Astrocyte of the spinal cord (primary cell): ENCODE measurements around the gene PRCC.

Experiments used
- DNase-seq: peaks from one replicate; pipeline ENCODE4 v3.0.0; 2011; ENCODE audit warnings: low read depth, low spot score
- H3K4me3 ChIP-seq: 2 replicates; pipeline ENCODE4 v1.5.1; 2011; ENCODE audit warnings: low read depth, mild to moderate bottlenecking, low read length, moderate library complexity
- CTCF ChIP-seq: IDR thresholded peaks from 2 replicates; pipeline ENCODE4 v1.5.1; 2012; ENCODE audit warnings: low read depth, mild to moderate bottlenecking, low read length, inconsistent platforms
- in situ Hi-C: cut with HindIII; loops from 2 replicates; pipeline ENCODE4 v1.10.0; 2017; ENCODE audit warnings: low sequenced_read_pairs

The PRCC gene

GRCh38 chr1:156765666-156766065, 1.7 kb upstream of the PRCC start:
- in situ Hi-C loops, result no loop called here

GRCh38 chr1:156766298-156767100, 836 bp upstream of the PRCC start:
- H3K4me3 ChIP-seq, result peak overlapping the region; percentile 97
- no peak for TF ChIP-seq CTCF
- in situ Hi-C loops, result no loop called here
- DNase-seq, result no peak

More at GRCh38 chr1:156765666-156766065, 1.7 kb upstream of the PRCC start:
- no peak for TF ChIP-seq CTCF
- no peak for DNase-seq
- no peak overlapping the region for H3K4me3 ChIP-seq

- peak overlapping the region; percentile 97 for H3K4me3 ChIP-seq
- DNase-seq, result no peak
- in situ Hi-C loops, result no loop called here
- no peak for TF ChIP-seq CTCF
Measured at GRCh38 chr1:156767879-156768604, 707 bp downstream of the PRCC start.

GRCh38 chr1:156768610-156769295, 1.4 kb downstream of the PRCC start:
- H3K4me3 ChIP-seq, result peak overlapping the region; percentile 97
- TF ChIP-seq CTCF, result no peak
- in situ Hi-C loops, result no loop called here
- no peak for DNase-seq

GRCh38 chr1:156772222-156772621, 4.9 kb downstream of the PRCC start:
- TF ChIP-seq CTCF, result peak; percentile 6
- H3K4me3 ChIP-seq, result no peak overlapping the region
- no peak for DNase-seq
- in situ Hi-C loops, result no loop called here

GRCh38 chr1:156772728-156773497, 5.6 kb downstream of the PRCC start:
- TF ChIP-seq CTCF, result no peak
- in situ Hi-C loops, result no loop called here
- H3K4me3 ChIP-seq, result no peak overlapping the region
- DNase-seq, result no peak
